ENCODE results near the gene KLHL18. TPM values are rescaled to one million over a fixed set of nuclear protein-coding genes. Genes with fewer than 3 reads are reported as not detected.
"Not testable (repeated sequence)": the region's sequence is repeated elsewhere in the genome, so short reads cannot be mapped to it uniquely, and the experiment has no call there.

KLHL18 gene
- total and polyA plus RNA-seq, 7 donors: 44.2 to 170 (median 68.7) TPM

DNA sequence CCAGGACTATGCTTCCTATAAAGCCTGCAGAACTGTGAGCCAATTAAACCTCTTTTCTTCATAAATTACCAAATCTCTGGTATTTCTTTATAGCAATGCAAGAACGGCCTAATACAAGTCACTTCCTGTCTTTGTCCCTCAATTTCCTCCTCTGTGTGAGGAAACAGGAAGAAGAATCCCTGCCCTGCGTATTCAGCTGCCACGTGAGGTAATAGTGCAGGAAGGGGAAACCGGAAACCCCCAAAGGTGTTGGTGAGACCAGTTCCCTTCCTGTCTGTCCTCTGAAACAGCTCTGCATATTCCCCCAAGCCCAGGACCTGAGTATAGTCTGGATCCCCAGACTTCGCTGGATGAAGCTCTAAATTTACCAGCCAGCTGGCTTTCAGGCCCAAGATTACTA, 80.0 kb downstream of the KLHL18 start:
- no peak for DNase-seq
- Histone ChIP-seq H3K36me3 (ENCODE audit: insufficient read depth in 1 of 2, low read depth in 1 of 2) (no peaks in the 10 kb centered on the region), H3K9me3 (peaks cover 12% of the 10 kb centered on the region), H3K27me3 (ENCODE audit: insufficient read depth in 3 of 3, low read length in 2 of 3) (no peaks in the 10 kb centered on the region), H3K27ac (peak overlapping the region; percentile 37), H3K4me3 (no peak overlapping the region), H3K4me1 (peaks cover 9% of the 10 kb centered on the region)
- TF ChIP-seq, protein P1, sequence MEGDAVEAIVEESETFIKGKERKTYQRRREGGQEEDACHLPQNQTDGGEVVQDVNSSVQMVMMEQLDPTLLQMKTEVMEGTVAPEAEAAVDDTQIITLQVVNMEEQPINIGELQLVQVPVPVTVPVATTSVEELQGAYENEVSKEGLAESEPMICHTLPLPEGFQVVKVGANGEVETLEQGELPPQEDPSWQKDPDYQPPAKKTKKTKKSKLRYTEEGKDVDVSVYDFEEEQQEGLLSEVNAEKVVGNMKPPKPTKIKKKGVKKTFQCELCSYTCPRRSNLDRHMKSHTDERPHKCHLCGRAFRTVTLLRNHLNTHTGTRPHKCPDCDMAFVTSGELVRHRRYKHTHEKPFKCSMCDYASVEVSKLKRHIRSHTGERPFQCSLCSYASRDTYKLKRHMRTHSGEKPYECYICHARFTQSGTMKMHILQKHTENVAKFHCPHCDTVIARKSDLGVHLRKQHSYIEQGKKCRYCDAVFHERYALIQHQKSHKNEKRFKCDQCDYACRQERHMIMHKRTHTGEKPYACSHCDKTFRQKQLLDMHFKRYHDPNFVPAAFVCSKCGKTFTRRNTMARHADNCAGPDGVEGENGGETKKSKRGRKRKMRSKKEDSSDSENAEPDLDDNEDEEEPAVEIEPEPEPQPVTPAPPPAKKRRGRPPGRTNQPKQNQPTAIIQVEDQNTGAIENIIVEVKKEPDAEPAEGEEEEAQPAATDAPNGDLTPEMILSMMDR (IDR thresholded peaks at IDR 0.05): no peak
- ATAC-seq: peak in 1 of 4 donors; percentile 35
- 65 to 75% (median 68%) methylated on average over 5 of the region's 5 CpGs for WGBS, 3 donors
- intact Hi-C loops (cut with DNase I): no loop called here

DNA sequence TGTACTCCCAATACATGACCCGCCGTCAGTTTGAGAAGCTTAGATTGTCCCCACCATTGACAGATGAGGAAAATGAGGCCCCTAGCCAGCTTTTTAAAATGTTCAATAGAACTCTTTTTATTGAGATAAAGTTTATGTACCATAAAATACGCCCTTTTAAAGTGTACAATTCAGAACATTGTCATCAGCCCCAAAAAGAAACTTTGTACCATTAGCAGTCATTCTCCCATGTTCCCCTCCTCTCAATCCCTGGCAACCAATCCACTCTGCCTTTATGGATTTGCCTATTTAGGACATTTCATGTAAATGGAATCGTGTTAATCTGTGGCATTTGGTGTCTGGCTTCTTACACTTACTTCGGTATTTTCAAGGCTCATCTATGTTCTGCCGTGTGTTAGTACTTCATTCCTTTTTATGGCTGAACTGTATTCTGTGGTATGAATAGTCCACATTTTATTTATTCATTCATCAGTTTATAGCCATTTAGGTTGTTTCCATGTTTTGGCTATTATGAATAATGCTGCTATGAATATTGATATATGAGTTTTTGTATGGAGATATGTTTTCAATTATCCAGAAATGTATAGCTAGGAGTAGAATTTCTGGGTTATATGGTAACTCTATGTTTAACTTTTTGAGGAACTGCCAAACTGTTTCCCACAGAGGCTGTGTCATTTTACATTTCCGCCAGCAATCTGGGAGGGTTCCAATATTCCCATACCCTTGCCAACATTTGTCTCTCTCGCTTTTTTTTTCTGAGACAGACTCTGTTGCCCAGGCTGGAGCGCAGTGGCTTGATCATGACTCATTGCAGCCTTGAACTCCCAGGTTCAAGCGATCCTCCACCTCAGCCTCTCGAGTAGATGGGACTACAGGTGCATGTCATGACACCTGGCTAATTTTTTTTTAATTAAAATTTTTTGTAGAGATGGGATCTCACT, 82.7 kb downstream of the KLHL18 start:
- Histone ChIP-seq H3K9me3 (no peaks in the 10 kb centered on the region), H3K4me1 (peaks cover 9% of the 10 kb centered on the region), H3K27me3 (ENCODE audit: insufficient read depth in 3 of 3, low read length in 2 of 3) (no peaks in the 10 kb centered on the region), H3K36me3 (ENCODE audit: insufficient read depth in 1 of 2, low read depth in 1 of 2) (no peaks in the 10 kb centered on the region), H3K27ac (no peak overlapping the region), H3K4me3 (no peak overlapping the region)
- TF ChIP-seq, protein P1 (IDR thresholded peaks at IDR 0.05): no peak
- WGBS, 3 donors: 34 to 39% (median 34%) methylated on average over 11 of the region's 11 CpGs
- DNase-seq (no peak), ATAC-seq (peak; percentile 43 to 75 (median 68))
- intact Hi-C loops (cut with DNase I): no loop called here

- no peak overlapping the region for H3K4me3 ChIP-seq
- TF ChIP-seq, protein P1 (IDR thresholded peaks at IDR 0.05): no peak
- no peaks in the 10 kb centered on the region for H3K36me3 ChIP-seq (ENCODE audit: insufficient read depth in 1 of 2, low read depth in 1 of 2)
- H3K27ac ChIP-seq: no peak overlapping the region
- no peaks in the 10 kb centered on the region for H3K9me3 ChIP-seq
- DNase-seq (no peak), ATAC-seq (no peak)
- no peaks in the 10 kb centered on the region for H3K27me3 ChIP-seq (ENCODE audit: insufficient read depth in 3 of 3, low read length in 2 of 3)
- intact Hi-C loops (cut with DNase I): no loop called here
- WGBS, 3 donors: 97 to 98% (median 97%) methylated on average over 2 of the region's 2 CpGs
- H3K4me1 ChIP-seq: peaks cover 9% of the 10 kb centered on the region
These were observed 84.1 kb downstream of the KLHL18 start for GRCh38 chr3:47366833-47367232.

DNA sequence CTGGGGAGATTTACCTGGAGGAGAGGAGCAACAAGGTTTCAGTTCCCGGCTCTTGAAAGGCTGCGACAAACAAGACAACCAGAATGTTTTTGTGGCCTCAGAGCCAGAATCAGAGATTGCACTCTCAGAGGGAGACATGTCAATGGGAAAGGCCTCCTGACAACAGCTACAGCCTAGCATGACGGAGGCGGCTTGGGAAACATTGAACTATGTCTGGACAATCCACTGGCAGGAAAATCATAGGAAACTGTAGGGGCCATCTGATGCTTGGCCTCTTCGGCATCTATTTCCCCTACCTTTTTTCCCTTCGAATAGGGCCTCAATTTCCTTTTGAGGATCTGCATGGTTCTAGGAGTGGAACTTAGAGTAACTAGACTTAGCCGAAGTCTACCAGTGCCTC, 84.9 kb downstream of the KLHL18 start:
- no peaks in the 10 kb centered on the region for H3K27me3 ChIP-seq (ENCODE audit: insufficient read depth in 3 of 3, low read length in 2 of 3)
- intact Hi-C loops (cut with DNase I): no loop called here
- no peak overlapping the region for H3K4me3 ChIP-seq
- no peak for DNase-seq
- TF ChIP-seq, protein P1 (IDR thresholded peaks at IDR 0.05): no peak
- peaks cover 9% of the 10 kb centered on the region for H3K4me1 ChIP-seq
- 93% methylated on average over 7 of the region's 7 CpGs for WGBS, 3 donors
- no peak for ATAC-seq
- H3K36me3 ChIP-seq (ENCODE audit: insufficient read depth in 1 of 2, low read depth in 1 of 2): no peaks in the 10 kb centered on the region
- no peak overlapping the region for H3K27ac ChIP-seq
- H3K9me3 ChIP-seq: no peaks in the 10 kb centered on the region

DNA sequence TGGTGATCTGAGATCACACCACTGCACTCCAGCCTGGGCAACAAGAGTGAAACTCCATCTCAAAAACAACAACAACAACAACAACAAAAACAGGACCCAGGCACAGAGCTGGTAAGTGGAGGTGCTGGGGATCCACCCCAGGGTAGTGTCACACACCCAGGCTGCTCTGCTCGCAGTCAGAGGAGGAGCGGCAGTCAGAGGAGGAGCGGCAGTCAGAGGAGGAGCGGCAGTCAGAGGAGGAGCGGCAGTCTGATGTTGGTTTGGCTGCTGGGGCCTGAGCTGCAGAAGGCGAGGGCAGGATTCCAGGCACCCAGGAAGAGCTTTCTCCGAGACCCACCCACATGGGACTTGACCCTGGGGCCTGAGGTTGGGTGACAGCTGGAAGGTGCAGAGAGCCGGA, 87.3 kb downstream of the KLHL18 start:
- DNase-seq; H3K4me1 ChIP-seq; H3K4me3 ChIP-seq; H3K27ac ChIP-seq; H3K36me3 ChIP-seq (ENCODE audit: insufficient read depth in 1 of 2, low read depth in 1 of 2); intact Hi-C loops (cut with DNase I); ATAC-seq; H3K27me3 ChIP-seq (ENCODE audit: insufficient read depth in 3 of 3, low read length in 2 of 3); H3K9me3 ChIP-seq: not testable (repeated sequence)
- WGBS, 3 donors: 87 to 92% (median 91%) methylated on average over 8 of the region's 8 CpGs

Data from psoas muscle (tissue), 8 donors.